ENCODE measurements around the gene UNC13B. TPM values are rescaled to one million over a fixed set of nuclear protein-coding genes. Genes with fewer than 3 reads are reported as not detected.

The UNC13B gene
- total and polyA plus RNA-seq, 2 donors (not counting 3 experiments of a cell fraction or from before 2014, with no cell fraction given) = 30.1 to 46.2 TPM

- Histone ChIP-seq H3K4me1 (ENCODE audit: control insufficient read depth, extremely low read depth, insufficient read depth, low read length) (peaks cover 36% of the 10 kb centered on the region), H2AFZ (ENCODE audit: low read depth, low read length) (no peak overlapping the region), H3K79me2 (ENCODE audit: control insufficient read depth, insufficient read depth, low read length) (no peaks in the 10 kb centered on the region), H3K27ac (ENCODE audit: insufficient read depth, low read depth, low read length) (peak overlapping the region; percentile 79), H4K20me1 (replicated peaks; ENCODE audit: control insufficient read depth, extremely low read depth, insufficient read depth, low read length) (no peaks in the 10 kb centered on the region), H3K4me3 (replicated peaks in 1 of 3; ENCODE audit: insufficient read depth in 1 of 3, low read depth in 1 of 3, low read length in 3 of 3) (no peak overlapping the region), H3K9me3 (replicated peaks; ENCODE audit: control insufficient read depth, insufficient read depth, low read length) (no peaks in the 10 kb centered on the region), H3K9me1 (replicated peaks; ENCODE audit: control insufficient read depth, extremely low read depth, insufficient read depth, low read length) (no peaks in the 10 kb centered on the region), H3K9ac (replicated peaks; ENCODE audit: extremely low read depth, insufficient read depth, low read length) (peak overlapping the region; percentile 32), H3K36me3 (ENCODE audit: control insufficient read depth in 2 of 2, extremely low read depth in 1 of 2, insufficient read depth in 2 of 2, low read length in 2 of 2) (no peaks in the 10 kb centered on the region), H3K4me2 (ENCODE audit: insufficient read depth, low read length) (peak overlapping the region; percentile 77), H3K27me3 (ENCODE audit: control insufficient read depth in 2 of 2, insufficient read depth in 2 of 2, low read length in 2 of 2) (no peaks in the 10 kb centered on the region)
- peak; percentile 83 for DNase-seq (ENCODE audit: low read depth, low spot score)
- TSS peak; percentile 97 for BruUV-seq (replicated peaks)
- TF ChIP-seq GATA2 (IDR thresholded peaks at IDR 0.05; ENCODE audit: insufficient read depth, insufficient read length, low read depth, low read length) (peak; percentile 58), JUN (IDR thresholded peaks at IDR 0.05; ENCODE audit: borderline replicate concordance, insufficient read depth, insufficient read length, low read depth) (peak; percentile 87), POLR2AphosphoS5 (IDR thresholded peaks at IDR 0.05; ENCODE audit: insufficient read depth, low read depth, low read length) (peak; percentile 80), POLR2A (IDR thresholded peaks at IDR 0.05; ENCODE audit: low read depth, low read length) (no peak), FOS (IDR thresholded peaks at IDR 0.05; ENCODE audit: borderline replicate concordance, insufficient read depth, low read length) (peak; percentile 80)
- peak; percentile 88 for FAIRE-seq
- POLR2A ChIA-PET = no interaction called here
- CTCF ChIA-PET = interaction anchor here (0.8 to 1.6 kb wide), 7 partner anchors 10 to 378 kb away, joined by 3 to 7 read pairs (median 3); no protein-coding TSS in a partner anchor
- intact Hi-C loops (cut with micrococcal nuclease) (loop anchor here (1.0 to 10.0 kb wide), 4 partner anchors 58 to 287 kb away; partner anchors contain the start of gene UNC13B), dilution Hi-C loops (cut with MboI; ENCODE audit: extremely low pct_ligation_motif_present, low sequenced_read_pairs) (no loop called here)
Measured at GRCh38 chr9:35277628-35278359, 116.0 kb downstream of the UNC13B start.

GRCh38 chr9:35279946-35280345, 118.1 kb downstream of the UNC13B start:
- BruUV-seq (replicated peaks) = no TSS peak
- CTCF ChIA-PET = no interaction called here

More at GRCh38 chr9:35279946-35280345, 118.1 kb downstream of the UNC13B start:
- no peak overlapping the region for H2AFZ ChIP-seq (ENCODE audit: low read depth, low read length)
- intact Hi-C loops (cut with micrococcal nuclease) = loop anchor here (5.0 to 10.0 kb wide), 3 partner anchors 85 to 285 kb away; partner anchors contain the start of gene UNC13B
- dilution Hi-C loops (cut with MboI; ENCODE audit: extremely low pct_ligation_motif_present, low sequenced_read_pairs) = no loop called here
- no peaks in the 10 kb centered on the region for H3K79me2 ChIP-seq (ENCODE audit: control insufficient read depth, insufficient read depth, low read length)
- no peaks in the 10 kb centered on the region for H4K20me1 ChIP-seq (replicated peaks; ENCODE audit: control insufficient read depth, extremely low read depth, insufficient read depth, low read length)
- H3K36me3 ChIP-seq (ENCODE audit: control insufficient read depth in 2 of 2, extremely low read depth in 1 of 2, insufficient read depth in 2 of 2, low read length in 2 of 2) = no peaks in the 10 kb centered on the region
- no peak overlapping the region for H3K4me3 ChIP-seq (replicated peaks in 1 of 3; ENCODE audit: insufficient read depth in 1 of 3, low read depth in 1 of 3, low read length in 3 of 3)
- H3K4me2 ChIP-seq (ENCODE audit: insufficient read depth, low read length) = no peak overlapping the region
- H3K27ac ChIP-seq (ENCODE audit: insufficient read depth, low read depth, low read length) = no peak overlapping the region
- no peaks in the 10 kb centered on the region for H3K9me3 ChIP-seq (replicated peaks; ENCODE audit: control insufficient read depth, insufficient read depth, low read length)
- no peak for FAIRE-seq
- H3K27me3 ChIP-seq (ENCODE audit: control insufficient read depth in 2 of 2, insufficient read depth in 2 of 2, low read length in 2 of 2) = no peaks in the 10 kb centered on the region
- no peaks in the 10 kb centered on the region for H3K9me1 ChIP-seq (replicated peaks; ENCODE audit: control insufficient read depth, extremely low read depth, insufficient read depth, low read length)
- H3K4me1 ChIP-seq (ENCODE audit: control insufficient read depth, extremely low read depth, insufficient read depth, low read length) = peaks cover 27% of the 10 kb centered on the region
- POLR2A ChIA-PET = no interaction called here
- DNase-seq (ENCODE audit: low read depth, low spot score) = no peak
- TF ChIP-seq GATA2 (IDR thresholded peaks at IDR 0.05; ENCODE audit: insufficient read depth, insufficient read length, low read depth, low read length) = no peak
- TF ChIP-seq FOS (IDR thresholded peaks at IDR 0.05; ENCODE audit: borderline replicate concordance, insufficient read depth, low read length) = no peak
- no peak for TF ChIP-seq POLR2A (IDR thresholded peaks at IDR 0.05; ENCODE audit: low read depth, low read length)
- TF ChIP-seq MAX (IDR thresholded peaks at IDR 0.05; ENCODE audit: insufficient read depth, insufficient read length) = no peak
- H3K9ac ChIP-seq (replicated peaks; ENCODE audit: extremely low read depth, insufficient read depth, low read length) = no peak overlapping the region

Measured in endothelial cell of umbilical vein (primary cell).